Stimulated activated naive B cell treated with anti-CD40 and anti-IgM and Interleukin-4, amounts not matched to agents 10 μg/mL and 1 μg/mL and 100 μg/mL, for 72 hours (primary cell): ENCODE results near the gene CBX6.

Experiments
- ATAC-seq, 2 donors: fragments of 150-1000 bp; cut with Tn5 transposase; replicated peaks; 2 replicates each; pipeline ENCODE4 v1.10.0; 2021; ENCODE audit warnings: moderate library complexity in 1 of 2
- DNase-seq: peaks from one replicate; pipeline ENCODE4 v3.0.0; 2021
- H3K27ac Mint-ChIP-seq: one replicate; pipeline ENCODE4 v1.8.0; 2022; ENCODE audit warnings: mild to moderate bottlenecking, mixed read lengths
- H3K27me3 Mint-ChIP-seq, 2 donors: one replicate each; pipeline ENCODE4 v1.8.0; 2022; ENCODE audit warnings: mixed read lengths in 2 of 2
- H3K36me3 Mint-ChIP-seq, 2 donors: one replicate each; pipeline ENCODE4 v1.8.0; 2022; ENCODE audit warnings: mixed read lengths in 2 of 2, mild to moderate bottlenecking in 1 of 2
- H3K4me1 Mint-ChIP-seq, 2 donors: one replicate each; pipeline ENCODE4 v1.8.0; 2022; ENCODE audit warnings: mixed read lengths in 2 of 2, mild to moderate bottlenecking in 1 of 2
- H3K4me3 Mint-ChIP-seq, 2 donors: one replicate each; pipeline ENCODE4 v1.8.0; 2022; ENCODE audit warnings: mild to moderate bottlenecking in 2 of 2, mixed read lengths in 2 of 2, moderate library complexity in 1 of 2
- H3K9me3 Mint-ChIP-seq, 2 donors: one replicate each; pipeline ENCODE4 v1.8.0; 2022; ENCODE audit warnings: mixed read lengths in 2 of 2, mild to moderate bottlenecking in 1 of 2

The CBX6 gene

GRCh38 chr22:38868886-38869381 is 3.1 kb downstream of the CBX6 start:
- peaks cover 34 to 45% of the 10 kb centered on the region in 2 donors for H3K36me3 Mint-ChIP-seq
- peak; percentile 43 to 50 for ATAC-seq
- H3K27ac Mint-ChIP-seq = peak overlapping the region; percentile 56

DNA sequence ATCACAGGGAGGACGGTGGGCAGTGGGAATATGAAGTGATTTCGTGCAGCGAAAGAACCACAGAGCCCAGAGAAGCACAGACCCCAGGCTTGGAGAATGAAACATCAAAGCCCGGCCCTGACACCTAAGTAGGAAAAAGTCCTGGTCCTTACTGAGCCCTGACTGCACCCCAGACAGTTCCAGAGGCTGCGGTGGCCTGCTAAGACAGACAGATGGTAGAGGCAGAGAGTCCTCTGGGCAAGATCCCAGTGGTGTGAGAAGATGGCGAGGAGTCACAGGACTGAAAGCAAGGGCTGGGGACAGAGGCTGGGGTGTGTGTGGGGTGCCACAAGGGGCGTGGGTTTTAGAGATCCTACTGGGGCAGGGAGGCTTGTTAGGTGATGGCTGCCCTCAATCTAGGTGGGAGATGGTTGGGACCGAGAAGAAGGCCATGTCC is 3.7 kb downstream of the CBX6 start:
- Mint-ChIP-seq H3K4me3 (peak overlapping the region in 1 of 2 donors; percentile 36), H3K9me3 (no peaks in the 10 kb centered on the region), H3K27ac (no peak overlapping the region), H3K36me3 (peaks cover 34 to 46% of the 10 kb centered on the region in 2 donors), H3K27me3 (no peaks in the 10 kb centered on the region), H3K4me1 (peaks cover 33 to 55% of the 10 kb centered on the region in 2 donors)
- ATAC-seq (no peak), DNase-seq (no peak)

More at GRCh38 chr22:38868886-38869381, 3.1 kb downstream of the CBX6 start:
- no peak overlapping the region for H3K4me3 Mint-ChIP-seq
- H3K4me1 Mint-ChIP-seq = peaks cover 40 to 61% of the 10 kb centered on the region in 2 donors
- no peaks in the 10 kb centered on the region for H3K27me3 Mint-ChIP-seq
- DNase-seq = peak; percentile 65
- H3K9me3 Mint-ChIP-seq = no peaks in the 10 kb centered on the region

DNA sequence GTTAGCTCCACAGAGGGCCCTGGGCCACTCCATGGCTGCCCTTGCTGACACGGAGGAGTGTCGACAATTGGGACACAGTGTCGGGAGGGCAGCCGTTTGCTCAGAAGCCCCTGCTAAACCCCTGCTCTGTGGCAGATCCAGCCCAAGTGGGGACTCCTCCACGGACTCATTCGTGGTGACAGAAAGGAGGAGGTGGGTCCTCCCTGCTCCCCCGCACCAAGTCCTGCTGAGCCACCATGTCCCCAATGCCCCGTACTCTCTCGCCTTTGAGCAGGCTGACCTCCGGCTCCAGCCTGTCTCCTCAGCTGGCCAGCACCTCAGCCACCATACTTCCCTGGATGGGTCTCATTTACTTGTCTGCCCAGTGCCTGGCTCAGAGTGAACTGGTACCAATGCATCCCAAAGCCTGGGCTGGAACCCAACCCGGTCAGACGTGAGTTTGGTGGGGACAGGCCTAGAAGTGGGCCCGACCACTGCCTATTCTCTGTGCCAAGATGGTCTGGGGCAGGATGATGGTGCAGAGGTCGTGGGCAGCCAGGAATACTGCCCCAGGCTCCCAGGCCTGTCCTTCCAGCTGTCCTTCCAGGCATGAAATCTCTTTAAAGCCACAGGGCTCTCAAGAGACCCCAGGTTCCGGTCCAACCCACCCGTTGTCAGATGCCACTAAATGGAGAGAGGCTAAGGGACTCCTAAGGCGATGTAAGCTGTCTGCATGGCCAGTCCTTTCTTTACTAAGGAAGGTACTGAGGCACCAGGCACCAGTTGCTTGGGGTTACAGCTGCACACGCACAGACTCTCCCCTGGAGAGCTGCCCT is 4.3 kb downstream of the CBX6 start:
- ATAC-seq = no peak
- H3K9me3 Mint-ChIP-seq = no peaks in the 10 kb centered on the region

GRCh38 chr22:38867124-38867455 is 4.9 kb downstream of the CBX6 start:
- Mint-ChIP-seq H3K36me3 (peaks cover 34 to 51% of the 10 kb centered on the region in 2 donors), H3K4me1 (peaks cover 32 to 52% of the 10 kb centered on the region in 2 donors), H3K27me3 (no peaks in the 10 kb centered on the region), H3K9me3 (no peaks in the 10 kb centered on the region), H3K27ac (no peak overlapping the region), H3K4me3 (no peak overlapping the region)
- ATAC-seq (no peak), DNase-seq (no peak)

More for the DNA sequence above, 4.3 kb downstream of the CBX6 start:
- Mint-ChIP-seq H3K27ac (no peak overlapping the region), H3K27me3 (no peaks in the 10 kb centered on the region), H3K4me3 (peak overlapping the region in 1 of 2 donors; percentile 36), H3K4me1 (peaks cover 35 to 54% of the 10 kb centered on the region in 2 donors), H3K36me3 (peaks cover 34 to 51% of the 10 kb centered on the region in 2 donors)
- DNase-seq = no peak

DNA sequence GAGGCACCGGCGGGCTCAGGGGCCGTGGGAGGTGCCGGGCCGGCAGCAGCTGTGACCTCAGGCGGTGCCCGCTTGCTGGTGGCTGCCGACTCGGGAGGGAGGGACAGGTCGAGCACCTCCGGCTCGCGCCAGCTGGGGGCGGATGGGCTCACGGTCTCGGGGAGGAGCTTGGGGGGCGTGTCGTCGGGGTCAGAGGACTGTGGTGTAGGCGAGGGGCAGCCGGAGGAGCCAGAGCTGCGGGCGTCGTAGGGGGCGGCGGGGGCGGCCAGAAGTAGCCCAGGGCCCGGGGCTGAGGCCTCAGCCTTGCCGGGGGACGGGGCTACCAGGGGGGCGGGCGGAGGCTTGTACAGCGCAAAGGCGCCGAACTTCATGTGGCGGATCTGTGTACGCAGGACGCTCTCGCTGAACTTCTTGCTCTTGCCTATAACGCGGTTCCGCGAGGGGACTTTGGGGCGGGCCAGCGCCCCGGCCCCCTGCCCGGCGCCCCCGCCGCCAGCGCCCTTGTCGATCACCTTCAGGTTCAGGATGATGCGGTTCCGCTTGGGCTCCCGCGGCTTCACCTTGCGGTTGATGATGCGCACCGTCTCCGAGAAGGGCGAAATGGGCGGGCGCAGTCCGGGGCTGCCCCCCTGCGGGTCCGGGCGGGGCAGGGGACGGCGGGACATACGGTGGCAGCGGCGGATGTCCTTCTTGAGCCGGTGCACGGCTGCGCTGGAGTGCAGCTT is 5.5 kb downstream of the CBX6 start:
- no peaks in the 10 kb centered on the region for H3K9me3 Mint-ChIP-seq
- H3K4me3 Mint-ChIP-seq = no peak overlapping the region
- peaks cover 35 to 52% of the 10 kb centered on the region in 2 donors for H3K4me1 Mint-ChIP-seq
- H3K36me3 Mint-ChIP-seq = peaks cover 34 to 50% of the 10 kb centered on the region in 2 donors
- DNase-seq = no peak
- ATAC-seq = no peak
- no peaks in the 10 kb centered on the region for H3K27me3 Mint-ChIP-seq
- no peak overlapping the region for H3K27ac Mint-ChIP-seq

DNA sequence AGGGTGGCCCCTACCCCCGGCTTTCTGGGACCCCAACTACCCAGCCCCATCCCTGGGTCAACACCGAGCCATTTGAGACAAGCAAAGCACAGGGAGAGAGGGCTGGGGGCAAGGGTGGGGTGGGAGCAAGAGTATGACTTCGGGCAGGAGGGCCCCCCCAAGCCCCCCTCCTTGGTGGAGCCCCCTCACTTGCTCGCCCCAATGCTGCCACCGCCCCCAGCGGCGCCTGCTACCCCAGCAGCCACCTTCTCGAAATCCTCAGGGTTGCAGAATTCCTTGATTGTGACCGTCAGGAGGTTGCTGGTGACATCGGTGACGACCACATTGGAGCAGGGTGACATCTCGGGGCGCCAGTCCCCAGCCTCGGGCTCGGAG is 6.0 kb downstream of the CBX6 start:
- peaks cover 33 to 53% of the 10 kb centered on the region in 2 donors for H3K4me1 Mint-ChIP-seq
- H3K9me3 Mint-ChIP-seq = no peaks in the 10 kb centered on the region
- H3K4me3 Mint-ChIP-seq = no peak overlapping the region
- H3K27ac Mint-ChIP-seq = no peak overlapping the region
- peaks cover 31 to 50% of the 10 kb centered on the region in 2 donors for H3K36me3 Mint-ChIP-seq
- no peak for ATAC-seq
- no peaks in the 10 kb centered on the region for H3K27me3 Mint-ChIP-seq
- DNase-seq = no peak

DNA sequence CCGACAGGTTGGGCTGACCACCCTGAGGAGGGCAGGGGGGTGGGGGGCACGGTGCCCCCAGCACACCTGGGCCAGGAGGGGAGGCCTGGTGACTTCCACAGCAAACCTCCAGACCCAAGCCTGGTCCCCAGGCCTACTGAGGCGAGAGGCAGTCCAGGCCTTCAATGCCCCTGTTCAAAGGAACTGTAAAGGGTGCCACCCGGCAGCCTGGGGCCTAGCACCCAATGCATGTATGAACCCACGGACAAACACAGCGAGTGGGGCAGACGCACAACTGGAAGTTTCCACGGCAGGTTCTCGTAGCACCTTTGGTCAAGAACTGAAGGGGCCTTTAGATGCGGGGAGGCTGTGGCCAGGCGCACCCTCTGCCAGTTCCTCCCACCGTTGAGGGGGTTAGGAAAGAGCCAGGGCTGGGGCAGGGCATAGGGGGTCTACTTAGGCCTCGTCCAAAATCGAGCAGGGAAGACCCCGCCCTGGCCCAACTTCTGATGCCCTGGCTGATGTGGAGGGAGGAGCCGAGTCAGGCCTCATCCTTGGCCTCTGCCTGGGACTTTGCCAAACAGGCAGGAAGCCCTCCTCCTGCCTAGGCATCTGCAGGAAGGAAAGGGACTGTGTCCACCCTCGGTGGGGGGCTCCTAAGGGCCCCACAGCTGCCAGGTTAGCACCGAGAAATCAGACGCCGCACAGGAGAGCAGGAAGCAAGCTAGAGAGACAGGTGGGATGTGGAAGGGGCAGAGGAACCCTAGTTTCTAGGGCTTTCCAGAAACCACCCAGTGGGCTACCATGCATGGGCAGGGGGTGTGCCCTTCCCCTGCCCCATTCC is 6.6 kb downstream of the CBX6 start:
- ATAC-seq (no peak), DNase-seq (no peak)
- Mint-ChIP-seq H3K4me3 (no peak overlapping the region), H3K9me3 (no peaks in the 10 kb centered on the region), H3K27ac (peak overlapping the region; percentile 84), H3K4me1 (peaks cover 31 to 47% of the 10 kb centered on the region in 2 donors), H3K27me3 (no peaks in the 10 kb centered on the region), H3K36me3 (peaks cover 31 to 44% of the 10 kb centered on the region in 2 donors)

GRCh38 chr22:38864361-38865191 is 7.4 kb downstream of the CBX6 start:
- H3K9me3 Mint-ChIP-seq = no peaks in the 10 kb centered on the region
- DNase-seq = no peak
- peaks cover 28 to 39% of the 10 kb centered on the region in 2 donors for H3K36me3 Mint-ChIP-seq
- ATAC-seq = no peak
- H3K27me3 Mint-ChIP-seq = no peaks in the 10 kb centered on the region
- no peak overlapping the region for H3K4me3 Mint-ChIP-seq
- H3K27ac Mint-ChIP-seq = no peak overlapping the region
- H3K4me1 Mint-ChIP-seq = peaks cover 31 to 39% of the 10 kb centered on the region in 2 donors

DNA sequence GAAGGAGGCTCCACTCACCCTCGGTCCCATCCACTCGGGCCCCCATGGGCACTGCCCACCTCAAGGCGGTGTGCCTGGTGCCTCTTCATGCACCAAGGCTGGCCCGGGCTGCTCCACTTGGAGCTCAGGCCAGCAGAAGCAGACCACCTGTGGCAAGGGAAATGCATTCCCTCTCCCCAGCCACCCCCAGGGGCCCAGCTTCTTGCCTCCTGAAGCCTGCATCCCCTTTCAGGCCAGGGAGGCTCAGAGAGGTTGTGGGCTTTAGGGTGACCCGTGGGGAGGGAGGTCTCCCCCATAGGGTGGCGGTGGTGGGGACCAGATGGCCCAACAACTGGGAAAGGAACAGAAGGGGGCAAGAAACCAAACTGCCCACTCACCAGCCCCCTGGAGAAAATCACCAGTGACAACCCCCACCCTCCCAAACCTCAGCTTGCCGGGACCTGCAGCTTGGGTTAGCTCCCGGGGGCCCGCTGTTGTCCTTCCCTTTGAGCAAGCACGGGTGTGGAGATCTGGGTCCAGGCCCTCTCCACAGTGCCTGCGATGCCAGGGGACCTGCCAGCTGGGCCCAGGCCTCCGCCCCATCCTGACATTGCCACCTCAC is 8.4 kb downstream of the CBX6 start:
- no peak for DNase-seq
- Mint-ChIP-seq H3K27me3 (no peaks in the 10 kb centered on the region), H3K36me3 (peaks cover 26 to 33% of the 10 kb centered on the region in 2 donors), H3K9me3 (no peaks in the 10 kb centered on the region), H3K4me1 (peaks cover 29 to 31% of the 10 kb centered on the region in 2 donors), H3K27ac (no peak overlapping the region), H3K4me3 (no peak overlapping the region)
- ATAC-seq = no peak

DNA sequence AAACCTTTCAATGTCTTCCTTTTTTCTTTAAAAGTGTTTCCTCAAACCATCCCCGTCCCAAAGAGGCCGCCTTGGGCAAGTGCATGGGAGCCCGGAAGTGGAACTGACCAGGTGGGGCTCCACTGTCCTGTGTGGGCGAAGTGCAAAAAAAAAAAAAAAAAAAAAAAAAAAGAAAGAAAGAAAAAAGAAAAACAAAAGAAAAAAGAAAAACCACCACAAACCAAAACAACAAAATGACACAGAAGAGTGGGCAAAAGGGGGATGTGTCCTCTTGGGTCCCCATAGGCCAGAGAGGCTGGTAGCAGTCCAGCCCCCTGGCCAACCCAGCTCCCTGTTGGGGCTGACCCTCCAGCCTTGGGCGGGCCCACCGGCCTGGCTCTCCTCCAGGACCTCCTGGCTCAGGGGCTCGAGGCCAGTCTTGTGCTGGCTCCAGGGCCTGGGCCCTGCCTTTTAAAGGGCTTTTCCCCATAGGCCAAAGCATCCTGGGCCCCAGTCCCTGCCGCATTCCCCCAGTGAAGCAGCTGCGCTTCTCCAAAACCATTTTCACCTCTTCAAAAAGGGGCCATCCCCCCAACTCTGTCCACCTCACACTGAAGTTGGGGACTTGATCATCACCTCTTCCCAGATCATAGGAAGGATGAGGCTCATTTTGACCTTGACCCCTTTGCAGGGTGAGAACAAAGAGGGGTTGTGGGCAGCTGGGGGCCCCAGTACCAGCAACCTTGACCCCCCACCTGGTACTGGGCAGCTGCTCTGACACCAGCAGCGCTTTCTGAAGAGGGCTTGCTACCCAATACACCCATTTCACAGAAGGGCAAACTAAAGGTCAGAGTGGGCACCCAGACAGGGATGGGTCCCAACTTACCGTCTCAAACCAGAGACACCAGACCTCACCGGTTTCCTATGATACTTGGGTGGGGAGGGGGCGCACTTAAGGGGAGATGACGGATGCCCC is 9.4 kb downstream of the CBX6 start:
- no peaks in the 10 kb centered on the region for H3K27me3 Mint-ChIP-seq
- H3K27ac Mint-ChIP-seq = peak overlapping the region; percentile 42
- H3K4me3 Mint-ChIP-seq = no peak overlapping the region
- peaks cover 17 to 24% of the 10 kb centered on the region in 2 donors for H3K36me3 Mint-ChIP-seq
- DNase-seq (no peak), ATAC-seq (peak in 1 of 2 donors; percentile 12)
- H3K9me3 Mint-ChIP-seq = no peaks in the 10 kb centered on the region
- peaks cover 20 to 21% of the 10 kb centered on the region in 2 donors for H3K4me1 Mint-ChIP-seq

GRCh38 chr22:38861927-38862326 is 10.1 kb downstream of the CBX6 start:
- H3K4me3 Mint-ChIP-seq = no peak overlapping the region
- no peaks in the 10 kb centered on the region for H3K27me3 Mint-ChIP-seq
- H3K36me3 Mint-ChIP-seq = peaks cover 16 to 20% of the 10 kb centered on the region in 2 donors
- H3K4me1 Mint-ChIP-seq = peaks cover 18 to 20% of the 10 kb centered on the region in 2 donors
- no peaks in the 10 kb centered on the region for H3K9me3 Mint-ChIP-seq
- peak overlapping the region; percentile 57 for H3K27ac Mint-ChIP-seq
- DNase-seq (no peak), ATAC-seq (no peak)

- H3K9me3 Mint-ChIP-seq = no peaks in the 10 kb centered on the region
- no peak for DNase-seq
- no peak for ATAC-seq
- no peak overlapping the region for H3K4me3 Mint-ChIP-seq
- peaks cover 16 to 20% of the 10 kb centered on the region in 2 donors for H3K36me3 Mint-ChIP-seq
- H3K27me3 Mint-ChIP-seq = no peaks in the 10 kb centered on the region
- peak overlapping the region; percentile 37 for H3K27ac Mint-ChIP-seq
- H3K4me1 Mint-ChIP-seq = peaks cover 18 to 20% of the 10 kb centered on the region in 2 donors
Measured at GRCh38 chr22:38861170-38861876, 10.7 kb downstream of the CBX6 start.
